PC-3 (cell line): ENCODE results near the gene HIVEP3.
"Not testable (repeated sequence)": the region's sequence is repeated elsewhere in the genome, so short reads cannot be mapped to it uniquely, and the experiment has no call there.

Experiments
- CTCF ChIP-seq: fragments of 300-600 bp; sonication (generic); conservative IDR thresholded peaks from 2 replicates; pipeline ENCODE4 v1.5.1; 2017; ENCODE audit warnings: antibody characterized with exemption, low read depth, mild to moderate bottlenecking, low read length
- EZH2 ChIP-seq: fragments of 300-600 bp; sonication (generic); IDR thresholded peaks from one replicate; pipeline ENCODE4 v1.6.1; 2017; ENCODE audit warnings: antibody characterized with exemption, mild to moderate bottlenecking, low read length; ENCODE audit not compliant: unreplicated experiment
- EZH2phosphoT487 ChIP-seq: fragments of 300-600 bp; sonication (generic); IDR thresholded peaks from 2 replicates; pipeline ENCODE4 v1.6.1; 2018; ENCODE audit warnings: mild to moderate bottlenecking, antibody characterized with exemption, low read length, borderline replicate concordance

- TF ChIP-seq EZH2, CTCF, EZH2phosphoT487: not testable (repeated sequence)
Measured at GRCh38 chr1:41691966-41692365, 226.8 kb downstream of the HIVEP3 start.
